ENCODE results near the gene RHOBTB1.

Gene RHOBTB1, protein sequence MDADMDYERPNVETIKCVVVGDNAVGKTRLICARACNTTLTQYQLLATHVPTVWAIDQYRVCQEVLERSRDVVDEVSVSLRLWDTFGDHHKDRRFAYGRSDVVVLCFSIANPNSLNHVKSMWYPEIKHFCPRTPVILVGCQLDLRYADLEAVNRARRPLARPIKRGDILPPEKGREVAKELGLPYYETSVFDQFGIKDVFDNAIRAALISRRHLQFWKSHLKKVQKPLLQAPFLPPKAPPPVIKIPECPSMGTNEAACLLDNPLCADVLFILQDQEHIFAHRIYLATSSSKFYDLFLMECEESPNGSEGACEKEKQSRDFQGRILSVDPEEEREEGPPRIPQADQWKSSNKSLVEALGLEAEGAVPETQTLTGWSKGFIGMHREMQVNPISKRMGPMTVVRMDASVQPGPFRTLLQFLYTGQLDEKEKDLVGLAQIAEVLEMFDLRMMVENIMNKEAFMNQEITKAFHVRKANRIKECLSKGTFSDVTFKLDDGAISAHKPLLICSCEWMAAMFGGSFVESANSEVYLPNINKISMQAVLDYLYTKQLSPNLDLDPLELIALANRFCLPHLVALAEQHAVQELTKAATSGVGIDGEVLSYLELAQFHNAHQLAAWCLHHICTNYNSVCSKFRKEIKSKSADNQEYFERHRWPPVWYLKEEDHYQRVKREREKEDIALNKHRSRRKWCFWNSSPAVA

DNA sequence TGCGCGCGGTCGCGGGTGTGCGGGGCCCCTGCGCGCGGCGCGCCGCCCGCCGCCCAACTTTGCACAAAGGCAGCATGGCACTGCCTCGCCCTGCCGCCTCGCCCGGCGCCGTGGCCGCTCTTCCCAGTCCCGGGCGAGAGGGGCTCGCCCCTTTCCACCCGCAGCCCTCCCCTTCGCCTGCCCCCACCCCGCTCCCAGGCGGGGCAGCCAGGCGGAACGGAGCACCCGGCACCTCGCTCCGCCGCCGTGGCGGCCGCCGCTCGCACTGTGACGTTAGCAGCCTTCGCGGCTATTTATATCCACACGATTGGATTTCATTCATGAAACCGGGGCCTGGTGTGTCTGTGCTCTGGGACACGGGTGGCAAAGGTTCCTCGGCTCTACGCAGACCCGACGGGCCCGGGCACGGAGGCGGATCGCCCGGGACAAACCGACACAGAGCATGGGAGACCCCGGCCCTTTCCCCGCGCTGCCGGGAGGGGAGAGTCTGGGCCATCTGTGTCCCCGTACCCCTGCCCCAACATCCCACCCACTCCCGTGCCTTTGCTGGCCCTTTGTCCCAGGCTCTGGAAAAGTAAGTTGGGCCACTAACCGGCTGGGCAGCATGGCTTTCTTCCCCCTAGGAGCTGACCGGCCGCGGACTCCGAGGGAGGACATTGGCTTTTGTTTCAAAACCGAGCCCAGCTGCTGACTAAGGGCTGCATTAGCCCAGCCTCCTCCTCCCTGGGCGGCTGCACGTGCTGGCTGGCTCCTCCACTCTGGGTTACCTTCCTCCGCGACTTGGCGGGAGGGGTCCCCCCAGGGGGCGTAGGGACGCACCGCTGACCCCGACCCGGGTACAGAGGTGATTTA lies at the start of gene RHOBTB1:
Gene RHOBTB1, minus strand, starts transcription at position 128 of the 852 bp plus-strand sequence. CDS start 32,643 bp downstream, outside the sequence.
- TF ChIP-seq, protein P1, sequence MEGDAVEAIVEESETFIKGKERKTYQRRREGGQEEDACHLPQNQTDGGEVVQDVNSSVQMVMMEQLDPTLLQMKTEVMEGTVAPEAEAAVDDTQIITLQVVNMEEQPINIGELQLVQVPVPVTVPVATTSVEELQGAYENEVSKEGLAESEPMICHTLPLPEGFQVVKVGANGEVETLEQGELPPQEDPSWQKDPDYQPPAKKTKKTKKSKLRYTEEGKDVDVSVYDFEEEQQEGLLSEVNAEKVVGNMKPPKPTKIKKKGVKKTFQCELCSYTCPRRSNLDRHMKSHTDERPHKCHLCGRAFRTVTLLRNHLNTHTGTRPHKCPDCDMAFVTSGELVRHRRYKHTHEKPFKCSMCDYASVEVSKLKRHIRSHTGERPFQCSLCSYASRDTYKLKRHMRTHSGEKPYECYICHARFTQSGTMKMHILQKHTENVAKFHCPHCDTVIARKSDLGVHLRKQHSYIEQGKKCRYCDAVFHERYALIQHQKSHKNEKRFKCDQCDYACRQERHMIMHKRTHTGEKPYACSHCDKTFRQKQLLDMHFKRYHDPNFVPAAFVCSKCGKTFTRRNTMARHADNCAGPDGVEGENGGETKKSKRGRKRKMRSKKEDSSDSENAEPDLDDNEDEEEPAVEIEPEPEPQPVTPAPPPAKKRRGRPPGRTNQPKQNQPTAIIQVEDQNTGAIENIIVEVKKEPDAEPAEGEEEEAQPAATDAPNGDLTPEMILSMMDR (IDR thresholded peaks at IDR 0.05; ENCODE audit: low read length, missing control alignments): no peak
- H3K4me3 ChIP-seq (replicated peaks; ENCODE audit: low read depth, low read length): peak within 1 kb of the TSS; percentile 72
- peak; percentile 82 for DNase-seq (ENCODE audit: low read depth)

DNA sequence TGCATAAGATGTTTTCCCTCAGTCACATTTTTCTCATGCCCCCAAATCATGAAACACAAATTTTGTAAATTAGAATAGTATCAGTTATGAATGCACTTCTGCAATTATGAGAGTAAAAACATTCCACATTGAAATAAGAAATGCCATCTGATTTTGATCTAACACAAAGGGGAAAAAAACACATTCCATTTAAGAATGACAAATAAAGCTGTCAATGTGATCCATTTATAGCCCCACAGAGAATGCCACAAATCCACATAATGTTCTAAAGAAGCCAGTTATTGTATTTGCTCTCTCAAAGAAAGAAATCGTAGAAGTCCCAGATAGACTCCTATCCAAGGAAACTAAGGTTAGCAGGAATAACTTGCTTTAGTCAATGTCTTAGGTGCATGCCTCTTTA lies 48.7 kb upstream of the RHOBTB1 start:
- DNase-seq (ENCODE audit: low read depth): no peak
- H3K4me3 ChIP-seq (replicated peaks; ENCODE audit: low read depth, low read length): no peak overlapping the region
- TF ChIP-seq, protein P1 (IDR thresholded peaks at IDR 0.05; ENCODE audit: low read length, missing control alignments): no peak

DNA sequence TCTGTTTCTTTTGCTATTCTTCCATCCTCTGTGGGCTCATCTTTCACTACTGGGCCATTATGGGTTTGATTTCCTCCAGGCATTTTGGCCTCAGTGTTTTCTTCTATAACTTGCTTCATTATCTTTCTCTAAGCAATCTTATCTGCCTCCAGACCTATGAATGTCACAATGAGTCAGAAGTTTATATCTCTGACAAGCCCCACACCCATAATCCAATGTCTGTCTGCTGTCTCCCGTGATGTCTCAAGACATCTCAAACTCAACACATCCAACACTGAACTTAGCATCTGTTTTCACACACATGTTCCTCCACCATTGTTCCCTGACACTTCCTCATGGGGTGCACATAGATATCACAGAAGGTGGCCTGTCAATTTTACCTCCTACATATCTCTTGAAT lies 46.7 kb upstream of the RHOBTB1 start:
- H3K4me3 ChIP-seq (replicated peaks; ENCODE audit: low read depth, low read length): no peak overlapping the region
- TF ChIP-seq, protein P1 (IDR thresholded peaks at IDR 0.05; ENCODE audit: low read length, missing control alignments): no peak
- DNase-seq (ENCODE audit: low read depth): no peak

DNA sequence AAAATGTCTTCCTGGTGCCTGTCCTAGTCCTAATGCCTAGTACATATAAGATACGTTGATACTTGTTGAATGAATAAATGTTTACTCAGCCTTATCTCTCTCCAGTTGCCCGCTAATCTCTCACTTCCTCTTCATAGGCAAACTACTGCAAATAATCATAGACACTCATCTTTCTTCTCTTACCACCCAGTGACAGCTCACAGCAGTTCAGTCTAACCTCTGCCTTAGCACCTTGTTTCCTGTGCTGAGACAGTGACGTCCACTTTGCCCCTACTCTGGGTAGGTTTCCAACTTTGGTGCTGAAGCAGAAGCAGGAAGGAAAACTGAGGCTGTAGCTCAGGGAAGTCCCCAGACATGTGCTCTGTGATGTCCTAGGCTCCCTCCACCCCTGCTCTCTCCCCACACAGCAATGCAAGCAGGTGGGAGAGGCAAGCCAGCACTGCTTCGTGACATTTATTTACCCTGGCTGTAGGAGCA lies 45.5 kb upstream of the RHOBTB1 start:
- no peak overlapping the region for H3K4me3 ChIP-seq (replicated peaks; ENCODE audit: low read depth, low read length)
- no peak for DNase-seq (ENCODE audit: low read depth)
- TF ChIP-seq, protein P1 (IDR thresholded peaks at IDR 0.05; ENCODE audit: low read length, missing control alignments): no peak

DNA sequence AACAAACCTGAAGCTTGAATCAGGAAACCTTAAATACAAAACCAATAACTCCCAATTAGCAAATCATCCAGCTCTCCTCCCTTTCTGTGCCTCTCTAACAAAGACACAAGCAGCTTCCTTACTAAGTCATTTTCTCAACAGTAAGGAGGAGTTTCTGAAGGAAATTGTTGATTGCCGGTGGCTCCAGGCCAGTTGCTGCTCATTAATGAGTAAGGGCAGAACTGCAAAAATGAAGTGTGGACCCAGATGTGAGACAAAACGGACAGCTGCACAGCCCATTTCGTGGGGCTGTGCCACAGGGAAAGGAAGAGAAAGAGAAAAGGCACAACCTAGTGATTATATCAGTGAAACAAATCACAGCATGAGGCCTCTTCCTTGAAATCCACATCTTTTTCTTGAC lies 42.8 kb upstream of the RHOBTB1 start:
- TF ChIP-seq, protein P1 (IDR thresholded peaks at IDR 0.05; ENCODE audit: low read length, missing control alignments): no peak
- H3K4me3 ChIP-seq (replicated peaks; ENCODE audit: low read depth, low read length): no peak overlapping the region
- no peak for DNase-seq (ENCODE audit: low read depth)

DNA sequence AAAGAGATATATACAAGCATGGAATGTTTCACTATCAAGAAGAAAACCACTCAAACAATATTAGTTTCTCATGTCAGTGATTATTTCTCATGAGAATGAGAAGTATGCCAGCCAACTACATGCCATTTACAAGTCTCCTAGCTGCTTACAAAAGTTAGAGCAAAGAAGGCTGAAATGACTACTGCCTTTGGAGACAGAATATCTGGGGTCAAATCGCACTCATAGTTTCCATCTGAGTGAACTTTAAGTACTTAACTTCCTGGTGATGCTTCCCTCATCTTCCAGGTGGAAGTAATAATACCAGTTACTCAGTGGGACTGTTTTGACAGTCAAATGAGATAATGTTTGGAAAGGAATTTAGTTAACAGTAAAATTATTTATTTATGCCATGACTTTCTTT lies 42.0 kb upstream of the RHOBTB1 start:
- no peak overlapping the region for H3K4me3 ChIP-seq (replicated peaks; ENCODE audit: low read depth, low read length)
- TF ChIP-seq, protein P1 (IDR thresholded peaks at IDR 0.05; ENCODE audit: low read length, missing control alignments): no peak
- DNase-seq (ENCODE audit: low read depth): no peak

Data from fibroblast of pulmonary artery (primary cell).